Ishikawa (cell line): ENCODE data around the gene SH3RF1.

Experiments used
- CEBPB ChIP-seq: IDR thresholded peaks from 2 replicates; pipeline ENCODE4 v1.6.1; 2012
- CREB1 ChIP-seq: IDR thresholded peaks from 2 replicates; pipeline ENCODE4 v1.6.1; 2012; ENCODE audit warnings: low read depth
- EGR1 ChIP-seq: IDR thresholded peaks from 2 replicates; pipeline ENCODE4 v1.6.1; 2012
- EP300 ChIP-seq: IDR thresholded peaks from 2 replicates; pipeline ENCODE4 v1.6.1; 2012; ENCODE audit warnings: borderline replicate concordance
- FOXM1 ChIP-seq: IDR thresholded peaks from 2 replicates; pipeline ENCODE4 v1.6.1; 2012; ENCODE audit warnings: low read depth, borderline replicate concordance
- NFIC ChIP-seq: IDR thresholded peaks from 2 replicates; pipeline ENCODE4 v1.6.1; 2012
- RAD21 ChIP-seq: IDR thresholded peaks from 2 replicates; pipeline ENCODE4 v1.6.1; 2012; ENCODE audit warnings: low read depth
- TAF1 ChIP-seq: IDR thresholded peaks from 2 replicates; pipeline ENCODE4 v1.6.1; 2012; ENCODE audit warnings: low read depth, mild to moderate bottlenecking
- TCF12 ChIP-seq: IDR thresholded peaks from 2 replicates; pipeline ENCODE4 v1.6.1; 2012; ENCODE audit warnings: low read depth
- TEAD4 ChIP-seq: IDR thresholded peaks from 2 replicates; pipeline ENCODE4 v1.6.1; 2012
- YY1 ChIP-seq: IDR thresholded peaks from 2 replicates; pipeline ENCODE4 v1.6.1; 2012; ENCODE audit warnings: low read depth
- ZBTB7A ChIP-seq: IDR thresholded peaks from 2 replicates; pipeline ENCODE4 v1.6.1; 2012; ENCODE audit warnings: low read depth
- TF ChIP-seq, protein P1 (sequence below): IDR thresholded peaks from 2 replicates; pipeline ENCODE4 v1.6.1; 2012
- TF ChIP-seq, protein P2 (sequence below): IDR thresholded peaks from 2 replicates; pipeline ENCODE4 v1.6.1; 2012; ENCODE audit warnings: low read depth, mild to moderate bottlenecking

DNA sequence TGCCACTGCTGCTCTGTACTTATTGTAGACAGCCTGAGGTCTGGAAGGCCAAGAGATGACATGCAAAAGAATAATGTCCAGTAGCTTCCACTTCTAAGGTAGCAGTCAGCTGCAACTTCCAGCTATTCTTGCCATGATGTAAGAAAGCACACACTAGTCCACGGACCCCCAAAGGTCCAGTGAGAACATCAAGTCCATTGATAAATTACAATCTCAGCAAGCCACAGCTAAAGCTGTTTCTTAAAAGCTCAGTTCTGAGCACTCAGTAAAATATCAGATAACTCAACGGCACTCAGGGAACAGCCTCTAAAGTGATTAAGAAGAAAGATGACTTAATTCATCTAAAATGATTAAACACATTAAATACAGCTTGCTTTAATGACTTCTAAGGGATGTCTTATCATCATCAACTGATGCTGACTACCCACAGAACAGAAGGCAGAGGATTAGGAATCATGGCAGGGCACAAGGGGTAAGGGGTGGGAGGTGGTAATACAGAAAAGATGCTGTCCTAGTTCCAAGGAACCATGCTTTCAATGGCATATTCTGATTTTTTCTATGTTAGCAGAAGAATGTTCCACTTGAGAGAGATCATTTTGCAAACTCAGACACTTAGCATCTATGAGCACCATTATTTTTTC is 161.6 kb downstream of the SH3RF1 start:
- TF ChIP-seq CREB1 (no peak), CEBPB (no peak), TAF1 (no peak), TCF12 (no peak), EGR1 (no peak), FOXM1 (no peak), NFIC (no peak), EP300 (no peak), YY1 (no peak), TEAD4 (no peak), RAD21 (no peak), ZBTB7A (no peak)
- TF ChIP-seq, protein P1, sequence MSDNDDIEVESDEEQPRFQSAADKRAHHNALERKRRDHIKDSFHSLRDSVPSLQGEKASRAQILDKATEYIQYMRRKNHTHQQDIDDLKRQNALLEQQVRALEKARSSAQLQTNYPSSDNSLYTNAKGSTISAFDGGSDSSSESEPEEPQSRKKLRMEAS, result no peak
- TF ChIP-seq, protein P2, sequence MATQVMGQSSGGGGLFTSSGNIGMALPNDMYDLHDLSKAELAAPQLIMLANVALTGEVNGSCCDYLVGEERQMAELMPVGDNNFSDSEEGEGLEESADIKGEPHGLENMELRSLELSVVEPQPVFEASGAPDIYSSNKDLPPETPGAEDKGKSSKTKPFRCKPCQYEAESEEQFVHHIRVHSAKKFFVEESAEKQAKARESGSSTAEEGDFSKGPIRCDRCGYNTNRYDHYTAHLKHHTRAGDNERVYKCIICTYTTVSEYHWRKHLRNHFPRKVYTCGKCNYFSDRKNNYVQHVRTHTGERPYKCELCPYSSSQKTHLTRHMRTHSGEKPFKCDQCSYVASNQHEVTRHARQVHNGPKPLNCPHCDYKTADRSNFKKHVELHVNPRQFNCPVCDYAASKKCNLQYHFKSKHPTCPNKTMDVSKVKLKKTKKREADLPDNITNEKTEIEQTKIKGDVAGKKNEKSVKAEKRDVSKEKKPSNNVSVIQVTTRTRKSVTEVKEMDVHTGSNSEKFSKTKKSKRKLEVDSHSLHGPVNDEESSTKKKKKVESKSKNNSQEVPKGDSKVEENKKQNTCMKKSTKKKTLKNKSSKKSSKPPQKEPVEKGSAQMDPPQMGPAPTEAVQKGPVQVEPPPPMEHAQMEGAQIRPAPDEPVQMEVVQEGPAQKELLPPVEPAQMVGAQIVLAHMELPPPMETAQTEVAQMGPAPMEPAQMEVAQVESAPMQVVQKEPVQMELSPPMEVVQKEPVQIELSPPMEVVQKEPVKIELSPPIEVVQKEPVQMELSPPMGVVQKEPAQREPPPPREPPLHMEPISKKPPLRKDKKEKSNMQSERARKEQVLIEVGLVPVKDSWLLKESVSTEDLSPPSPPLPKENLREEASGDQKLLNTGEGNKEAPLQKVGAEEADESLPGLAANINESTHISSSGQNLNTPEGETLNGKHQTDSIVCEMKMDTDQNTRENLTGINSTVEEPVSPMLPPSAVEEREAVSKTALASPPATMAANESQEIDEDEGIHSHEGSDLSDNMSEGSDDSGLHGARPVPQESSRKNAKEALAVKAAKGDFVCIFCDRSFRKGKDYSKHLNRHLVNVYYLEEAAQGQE, result no peak
